ENCODE data around the gene ZNF281.

ZNF281 gene

GRCh38 chr1:200379432-200379757 lies 30.4 kb downstream of the ZNF281 start:
- Histone ChIP-seq H4K20me1 (ENCODE audit: insufficient read depth, low read length) (no peaks in the 10 kb centered on the region), H3K27ac (ENCODE audit: low read length) (no peak overlapping the region), H3K4me1 (ENCODE audit: low read length) (no peaks in the 10 kb centered on the region), H3K79me2 (ENCODE audit: low read length) (no peaks in the 10 kb centered on the region), H3K4me3 (ENCODE audit: low read length) (no peak overlapping the region), H3K9me3 (replicated peaks; ENCODE audit: insufficient read depth, low read length) (no peaks in the 10 kb centered on the region), H3K36me3 (replicated peaks; ENCODE audit: insufficient read depth, low read length) (no peaks in the 10 kb centered on the region), H3K9ac (ENCODE audit: low read length) (no peak overlapping the region), H2AFZ (ENCODE audit: low read length) (no peak overlapping the region), H3K27me3 (replicated peaks; ENCODE audit: insufficient read depth, low read length) (no peaks in the 10 kb centered on the region), H3K4me2 (ENCODE audit: low read depth, low read length) (no peak overlapping the region), H3F3A (ENCODE audit: insufficient read depth, low read length) (no peaks in the 10 kb centered on the region), H3K9me2 (replicated peaks; ENCODE audit: insufficient read depth, low read length) (no peaks in the 10 kb centered on the region)
- no peak for DNase-seq
- TF ChIP-seq EZH2phosphoT487 (IDR thresholded peaks at IDR 0.05; ENCODE audit: low read length) (no peak), EZH2 (optimal IDR thresholded peaks at IDR 0.05; ENCODE audit: low read depth, low read length) (no peak), CTCF (IDR thresholded peaks at IDR 0.05; ENCODE audit: low read length) (no peak)

GRCh38 chr1:200378096-200378495 lies 31.7 kb downstream of the ZNF281 start:
- H3K9ac ChIP-seq (ENCODE audit: low read length) = no peak overlapping the region
- no peak for TF ChIP-seq CTCF (IDR thresholded peaks at IDR 0.05; ENCODE audit: low read length)
- H3K9me3 ChIP-seq (replicated peaks; ENCODE audit: insufficient read depth, low read length) = no peaks in the 10 kb centered on the region
- no peak overlapping the region for H3K4me3 ChIP-seq (ENCODE audit: low read length)
- no peaks in the 10 kb centered on the region for H3K9me2 ChIP-seq (replicated peaks; ENCODE audit: insufficient read depth, low read length)
- H2AFZ ChIP-seq (ENCODE audit: low read length) = no peak overlapping the region
- H3K79me2 ChIP-seq (ENCODE audit: low read length) = no peaks in the 10 kb centered on the region
- no peaks in the 10 kb centered on the region for H3K36me3 ChIP-seq (replicated peaks; ENCODE audit: insufficient read depth, low read length)
- no peaks in the 10 kb centered on the region for H3K27me3 ChIP-seq (replicated peaks; ENCODE audit: insufficient read depth, low read length)
- H3K4me1 ChIP-seq (ENCODE audit: low read length) = no peaks in the 10 kb centered on the region
- H4K20me1 ChIP-seq (ENCODE audit: insufficient read depth, low read length) = no peaks in the 10 kb centered on the region
- no peak overlapping the region for H3K4me2 ChIP-seq (ENCODE audit: low read depth, low read length)
- DNase-seq = no peak
- no peak overlapping the region for H3K27ac ChIP-seq (ENCODE audit: low read length)
- no peaks in the 10 kb centered on the region for H3F3A ChIP-seq (ENCODE audit: insufficient read depth, low read length)

DNA sequence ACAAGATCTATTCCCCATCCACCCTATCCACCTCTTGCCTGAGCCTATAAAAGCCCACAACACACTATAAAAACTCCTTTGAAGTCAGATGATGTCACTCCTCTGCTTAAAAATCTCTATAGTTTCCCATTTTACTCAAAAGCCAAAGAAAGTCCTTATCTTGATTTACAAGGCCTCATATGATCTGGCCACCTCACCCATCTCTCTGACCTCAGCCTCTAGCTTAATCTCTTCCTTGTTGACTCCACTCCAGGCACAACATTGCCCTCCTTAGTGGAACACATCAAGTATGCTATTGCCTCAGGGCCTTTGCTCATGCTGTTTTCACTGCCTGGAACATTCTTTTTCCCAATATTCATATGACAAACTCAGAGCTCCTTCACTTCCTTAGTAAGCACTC lies 33.3 kb downstream of the ZNF281 start:
- no peaks in the 10 kb centered on the region for H3K4me1 ChIP-seq (ENCODE audit: low read length)
- no peak for TF ChIP-seq EZH2 (optimal IDR thresholded peaks at IDR 0.05; ENCODE audit: low read depth, low read length)
- TF ChIP-seq CTCF (IDR thresholded peaks at IDR 0.05; ENCODE audit: low read length) = no peak
- TF ChIP-seq EZH2phosphoT487 (IDR thresholded peaks at IDR 0.05; ENCODE audit: low read length) = no peak
- H3K79me2 ChIP-seq (ENCODE audit: low read length) = no peaks in the 10 kb centered on the region
- DNase-seq = no peak
- H3K4me3 ChIP-seq (ENCODE audit: low read length) = no peak overlapping the region
- no peaks in the 10 kb centered on the region for H3K27me3 ChIP-seq (replicated peaks; ENCODE audit: insufficient read depth, low read length)
- no peaks in the 10 kb centered on the region for H3F3A ChIP-seq (ENCODE audit: insufficient read depth, low read length)
- no peak overlapping the region for H3K4me2 ChIP-seq (ENCODE audit: low read depth, low read length)
- H3K9ac ChIP-seq (ENCODE audit: low read length) = no peak overlapping the region
- H4K20me1 ChIP-seq (ENCODE audit: insufficient read depth, low read length) = no peaks in the 10 kb centered on the region
- H3K9me2 ChIP-seq (replicated peaks; ENCODE audit: insufficient read depth, low read length) = no peaks in the 10 kb centered on the region
- no peak overlapping the region for H2AFZ ChIP-seq (ENCODE audit: low read length)
- H3K9me3 ChIP-seq (replicated peaks; ENCODE audit: insufficient read depth, low read length) = no peaks in the 10 kb centered on the region
- no peak overlapping the region for H3K27ac ChIP-seq (ENCODE audit: low read length)
- H3K36me3 ChIP-seq (replicated peaks; ENCODE audit: insufficient read depth, low read length) = no peaks in the 10 kb centered on the region

All from MM.1S (cell line).